GM12864 (cell line): ENCODE measurements around the gene FNBP1L.

Source experiments
- DNase-seq: peaks from one replicate; pipeline ENCODE4 v3.0.0-alpha.2; 2011; ENCODE audit warnings: low read depth
- H3K4me3 ChIP-seq: 2 replicates; pipeline ENCODE4 v1.5.1; 2011; ENCODE audit warnings: mild to moderate bottlenecking, low read depth, low read length, control low read depth
- TF ChIP-seq, protein P1 (sequence below): IDR thresholded peaks from 2 replicates; pipeline ENCODE4 v1.5.1; 2011; ENCODE audit warnings: low read depth, mild to moderate bottlenecking, moderate library complexity, low read length, control low read depth, inconsistent platforms; ENCODE audit errors: missing control alignments

FNBP1L gene

GRCh38 chr1:93483606-93484005 lies 35.7 kb downstream of the FNBP1L start:
- TF ChIP-seq, protein P1, sequence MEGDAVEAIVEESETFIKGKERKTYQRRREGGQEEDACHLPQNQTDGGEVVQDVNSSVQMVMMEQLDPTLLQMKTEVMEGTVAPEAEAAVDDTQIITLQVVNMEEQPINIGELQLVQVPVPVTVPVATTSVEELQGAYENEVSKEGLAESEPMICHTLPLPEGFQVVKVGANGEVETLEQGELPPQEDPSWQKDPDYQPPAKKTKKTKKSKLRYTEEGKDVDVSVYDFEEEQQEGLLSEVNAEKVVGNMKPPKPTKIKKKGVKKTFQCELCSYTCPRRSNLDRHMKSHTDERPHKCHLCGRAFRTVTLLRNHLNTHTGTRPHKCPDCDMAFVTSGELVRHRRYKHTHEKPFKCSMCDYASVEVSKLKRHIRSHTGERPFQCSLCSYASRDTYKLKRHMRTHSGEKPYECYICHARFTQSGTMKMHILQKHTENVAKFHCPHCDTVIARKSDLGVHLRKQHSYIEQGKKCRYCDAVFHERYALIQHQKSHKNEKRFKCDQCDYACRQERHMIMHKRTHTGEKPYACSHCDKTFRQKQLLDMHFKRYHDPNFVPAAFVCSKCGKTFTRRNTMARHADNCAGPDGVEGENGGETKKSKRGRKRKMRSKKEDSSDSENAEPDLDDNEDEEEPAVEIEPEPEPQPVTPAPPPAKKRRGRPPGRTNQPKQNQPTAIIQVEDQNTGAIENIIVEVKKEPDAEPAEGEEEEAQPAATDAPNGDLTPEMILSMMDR = no peak
- no peak overlapping the region for H3K4me3 ChIP-seq
- no peak for DNase-seq

- H3K4me3 ChIP-seq = no peak overlapping the region
- DNase-seq = no peak
- TF ChIP-seq, protein P1 = no peak
Measured at GRCh38 chr1:93488207-93488606, 40.3 kb downstream of the FNBP1L start.

- no peak for DNase-seq
- TF ChIP-seq, protein P1 = no peak
- H3K4me3 ChIP-seq = no peak overlapping the region
Measured at GRCh38 chr1:93489756-93490155, 41.8 kb downstream of the FNBP1L start.

DNA sequence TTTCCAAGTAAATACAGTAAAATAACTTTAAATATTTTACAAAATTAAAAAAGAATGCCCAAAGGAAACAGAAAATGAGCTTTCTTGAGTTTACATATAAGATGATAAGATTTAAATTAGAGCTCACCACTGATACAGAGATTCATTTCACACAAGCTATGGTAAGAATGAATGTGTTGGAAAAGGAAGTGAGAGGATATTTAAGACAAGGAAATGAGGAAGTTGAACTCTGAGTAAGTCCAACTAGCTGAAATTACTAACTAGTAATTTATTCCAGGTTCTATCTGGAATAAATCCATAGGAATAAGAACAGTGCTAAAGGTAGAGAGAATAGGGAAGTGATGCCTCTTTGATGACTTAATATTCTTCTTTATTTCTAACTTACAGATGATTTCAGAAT lies 42.4 kb downstream of the FNBP1L start:
- no peak overlapping the region for H3K4me3 ChIP-seq
- TF ChIP-seq, protein P1 = no peak
- DNase-seq = no peak

GRCh38 chr1:93495911-93496310 lies 48.0 kb downstream of the FNBP1L start:
- TF ChIP-seq, protein P1 = no peak
- no peak overlapping the region for H3K4me3 ChIP-seq
- DNase-seq = no peak

DNA sequence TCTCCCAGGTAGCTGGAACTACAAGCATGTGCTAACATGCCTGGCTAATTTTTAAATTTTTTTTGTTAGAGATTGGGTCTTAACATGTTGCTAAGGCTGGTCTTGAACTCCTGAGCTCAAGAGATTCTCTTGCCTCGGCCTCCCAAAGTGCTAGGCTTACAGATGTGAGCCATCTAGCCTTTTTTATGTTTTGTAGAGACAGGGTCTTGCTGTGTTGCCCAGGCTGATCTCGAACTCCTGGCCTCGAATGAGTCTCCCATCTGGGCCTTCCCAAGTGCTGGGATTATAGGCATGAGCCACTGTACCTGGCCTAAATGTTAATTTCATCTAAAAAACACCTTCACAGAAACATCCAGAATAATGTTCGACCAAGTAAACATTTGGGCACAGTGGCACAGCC lies 48.6 kb downstream of the FNBP1L start:
- no peak overlapping the region for H3K4me3 ChIP-seq
- DNase-seq = no peak
- TF ChIP-seq, protein P1 = no peak

GRCh38 chr1:93499075-93499474 lies 51.2 kb downstream of the FNBP1L start:
- TF ChIP-seq, protein P1 = no peak
- no peak for DNase-seq
- no peak overlapping the region for H3K4me3 ChIP-seq
